Uterus (tissue), 4 donors: Measurements from ENCODE around the gene SLC9A1. TPM values are rescaled to one million over a fixed set of nuclear protein-coding genes. Genes with fewer than 3 reads are reported as not detected.

ENCODE experiments used
- DNase-seq, 2 donors: peaks; one replicate each; pipeline ENCODE4 v3.0.0-alpha.2; 2019 to 2020
- H3K27ac ChIP-seq, 2 donors: fragments of 200-600 bp; sonication (generic); 1 replicate in 1 of 2; 2 replicates in 1 of 2; pipeline ENCODE4 v1.5.1; 2016 to 2018
- H3K27me3 ChIP-seq, 2 donors: fragments of 200-600 bp; sonication (generic); one replicate each; pipeline ENCODE4 v1.5.1; 2018 to 2019; ENCODE audit warnings: control low read depth in 1 of 2
- H3K36me3 ChIP-seq, 2 donors: fragments of 200-600 bp; sonication (generic); one replicate each; pipeline ENCODE4 v1.5.1; 2019; ENCODE audit warnings: control low read depth in 1 of 2
- H3K4me1 ChIP-seq, 2 donors: fragments of 200-600 bp; sonication (generic); one replicate each; pipeline ENCODE4 v1.5.1; 2018 to 2019; ENCODE audit warnings: control low read depth in 1 of 2
- H3K4me3 ChIP-seq, 2 donors: fragments of 200-600 bp; sonication (generic); 1 replicate in 1 of 2; 2 replicates in 1 of 2; pipeline ENCODE4 v1.5.1; 2018 to 2019; ENCODE audit warnings: mild to moderate bottlenecking in 1 of 2
- H3K9me3 ChIP-seq, 2 donors: fragments of 200-600 bp; sonication (generic); one replicate each; pipeline ENCODE4 v1.5.1; 2019; ENCODE audit warnings: control low read depth in 1 of 2
- POLR2A ChIP-seq, 2 donors: fragments of 450-650 bp; IDR thresholded peaks; one replicate each; pipeline ENCODE4 v1.6.1; 2016; ENCODE audit warnings: antibody characterized with exemption in 2 of 2, mild to moderate bottlenecking in 1 of 2, moderate library complexity in 1 of 2
- intact Hi-C: fragments of 100-400 bp; cut with DNase I; formaldehyde crosslinking; loops from one replicate; pipeline ENCODE4 v1.15.1; 2023; ENCODE audit warnings: low total_unique reads
- total RNA-seq, 4 donors: library from RNA; depleted of rRNA in 3 of 4; stranded (reverse); fragments of >200 nt in 3 of 4; gene quantifications; one replicate each; pipeline versions ENCODE4 v1.1.0 to v1.2.4, GENCODE V29; 2014 to 2023
- TF ChIP-seq, protein P1 (sequence below), 4 experiments: fragments of 200-600 bp in 2 of 4; fragments of 450-650 bp in 2 of 4; sonication (generic) in 2 of 4; IDR thresholded peaks; one replicate each; pipeline ENCODE4 v1.5.1; 2016 to 2019; ENCODE audit warnings: antibody characterized with exemption in 4 of 4, mild to moderate bottlenecking in 2 of 4, moderate library complexity in 1 of 4
- donor health status: DM: yes; HTN: yes; CAD: no.

SLC9A1 gene
- total RNA-seq, 4 donors from 2014 or later = 3.1 to 33.6 (median 18.4) TPM

DNA sequence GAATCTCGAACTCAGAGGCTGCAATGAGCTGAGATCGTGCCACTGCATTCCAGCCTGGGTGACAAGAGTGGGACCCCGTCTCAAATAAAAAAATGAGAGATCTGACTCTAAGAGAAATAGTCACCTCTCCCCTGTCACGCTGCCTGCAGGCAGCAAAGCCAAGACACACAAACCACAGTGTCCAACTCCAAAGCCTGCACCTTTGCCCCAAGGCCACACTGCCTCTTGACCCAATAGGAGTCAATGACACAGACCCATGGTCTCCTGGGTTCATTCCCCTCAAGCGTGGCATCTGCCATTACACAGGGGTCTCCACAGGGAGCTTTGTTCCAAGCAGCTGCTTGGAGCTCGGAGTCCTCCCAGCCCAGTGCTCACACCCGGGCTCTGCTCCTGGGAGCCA is 46.3 kb downstream of the SLC9A1 start:
- H3K9me3 ChIP-seq = no peaks in the 10 kb centered on the region
- H3K36me3 ChIP-seq = no peaks in the 10 kb centered on the region

DNA sequence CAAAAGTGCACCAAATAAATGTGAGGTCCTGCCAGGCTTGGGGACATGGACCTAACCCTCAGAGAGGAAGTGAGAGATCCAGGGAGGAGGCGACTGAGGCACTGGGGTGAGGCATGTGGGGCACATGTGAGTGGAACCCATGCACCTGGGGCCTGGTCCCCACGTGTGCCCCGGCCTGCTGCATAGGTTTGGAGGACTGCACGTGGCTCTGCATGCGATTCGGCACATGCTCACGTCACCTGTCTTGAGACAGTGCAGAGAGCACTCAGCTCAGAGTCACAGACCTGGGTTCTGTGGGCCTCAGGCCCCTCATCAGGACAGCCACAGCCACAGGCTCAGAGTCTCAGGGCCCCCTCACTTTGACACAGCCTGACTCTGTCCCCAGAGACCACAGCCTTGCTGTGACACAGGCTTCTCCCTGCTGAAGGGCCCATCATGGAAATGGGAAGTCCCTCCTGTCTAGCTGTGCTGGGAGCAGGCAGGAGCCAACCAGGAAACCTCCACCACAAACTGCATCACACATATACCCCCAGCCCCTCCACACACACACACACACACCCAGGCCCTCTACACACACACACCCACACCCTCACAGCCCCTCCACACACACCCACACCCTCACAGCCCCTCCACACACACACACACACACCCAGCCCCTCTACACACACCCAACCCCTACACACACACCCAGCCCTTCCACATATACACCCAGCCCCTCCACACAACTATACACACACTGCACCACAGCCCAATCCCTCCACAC is 48.2 kb downstream of the SLC9A1 start:
- Histone ChIP-seq H3K4me3 (no peak overlapping the region), H3K4me1 (peaks cover 0 to under 1% of the 10 kb centered on the region in 2 donors), H3K36me3 (no peaks in the 10 kb centered on the region), H3K27me3 (no peaks in the 10 kb centered on the region), H3K27ac (no peak overlapping the region), H3K9me3 (no peaks in the 10 kb centered on the region)
- no peak for DNase-seq
- no peak for TF ChIP-seq POLR2A (IDR thresholded peaks at IDR 0.05)
- TF ChIP-seq, protein P1, sequence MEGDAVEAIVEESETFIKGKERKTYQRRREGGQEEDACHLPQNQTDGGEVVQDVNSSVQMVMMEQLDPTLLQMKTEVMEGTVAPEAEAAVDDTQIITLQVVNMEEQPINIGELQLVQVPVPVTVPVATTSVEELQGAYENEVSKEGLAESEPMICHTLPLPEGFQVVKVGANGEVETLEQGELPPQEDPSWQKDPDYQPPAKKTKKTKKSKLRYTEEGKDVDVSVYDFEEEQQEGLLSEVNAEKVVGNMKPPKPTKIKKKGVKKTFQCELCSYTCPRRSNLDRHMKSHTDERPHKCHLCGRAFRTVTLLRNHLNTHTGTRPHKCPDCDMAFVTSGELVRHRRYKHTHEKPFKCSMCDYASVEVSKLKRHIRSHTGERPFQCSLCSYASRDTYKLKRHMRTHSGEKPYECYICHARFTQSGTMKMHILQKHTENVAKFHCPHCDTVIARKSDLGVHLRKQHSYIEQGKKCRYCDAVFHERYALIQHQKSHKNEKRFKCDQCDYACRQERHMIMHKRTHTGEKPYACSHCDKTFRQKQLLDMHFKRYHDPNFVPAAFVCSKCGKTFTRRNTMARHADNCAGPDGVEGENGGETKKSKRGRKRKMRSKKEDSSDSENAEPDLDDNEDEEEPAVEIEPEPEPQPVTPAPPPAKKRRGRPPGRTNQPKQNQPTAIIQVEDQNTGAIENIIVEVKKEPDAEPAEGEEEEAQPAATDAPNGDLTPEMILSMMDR (IDR thresholded peaks at IDR 0.05) = no peak
- intact Hi-C loops = loop anchor here (5.0 kb wide), 1 partner anchor 51 kb away; the partner anchor contains the start of gene SLC9A1

More for the DNA sequence above, 46.3 kb downstream of the SLC9A1 start:
- H3K27ac ChIP-seq = no peak overlapping the region
- intact Hi-C loops = loop anchor here (5.0 kb wide), 1 partner anchor 49 kb away; the partner anchor contains the start of gene SLC9A1
- H3K27me3 ChIP-seq = no peaks in the 10 kb centered on the region
- DNase-seq = no peak
- H3K4me3 ChIP-seq = no peak overlapping the region
- TF ChIP-seq POLR2A (IDR thresholded peaks at IDR 0.05) = no peak
- TF ChIP-seq, protein P1 (IDR thresholded peaks at IDR 0.05) = no peak
- peaks cover 4% of the 10 kb centered on the region in 2 donors for H3K4me1 ChIP-seq

DNA sequence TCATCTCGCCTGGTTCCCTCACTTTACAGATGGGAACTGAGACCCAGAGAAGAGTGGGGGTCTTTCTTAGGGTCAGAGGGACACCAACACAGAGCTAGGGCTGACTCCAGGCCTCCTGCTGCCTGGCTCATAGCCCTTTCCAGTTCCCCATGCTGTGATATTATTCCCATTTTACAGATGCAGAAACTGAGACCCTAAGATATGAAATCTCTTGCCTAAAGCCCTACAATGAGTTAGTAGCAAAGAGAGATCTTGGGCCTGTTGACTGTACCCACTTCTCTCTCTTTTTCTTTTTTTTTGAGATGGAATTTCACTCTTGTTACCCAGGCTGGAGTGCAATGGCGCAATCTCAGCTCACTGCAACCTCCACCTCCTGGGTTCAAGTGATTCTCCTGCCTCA is 49.9 kb downstream of the SLC9A1 start:
- TF ChIP-seq, protein P1 (IDR thresholded peaks at IDR 0.05) = no peak
- TF ChIP-seq POLR2A (IDR thresholded peaks at IDR 0.05) = no peak
- H3K27me3 ChIP-seq = no peaks in the 10 kb centered on the region
- intact Hi-C loops = loop anchor here (5.0 kb wide), 1 partner anchor 52 kb away; the partner anchor contains the start of gene SLC9A1
- DNase-seq = no peak
- no peak overlapping the region for H3K4me3 ChIP-seq
- no peaks in the 10 kb centered on the region for H3K36me3 ChIP-seq
- no peak overlapping the region for H3K27ac ChIP-seq
- H3K9me3 ChIP-seq = no peaks in the 10 kb centered on the region
- peaks cover 0 to 2% of the 10 kb centered on the region in 2 donors for H3K4me1 ChIP-seq

DNA sequence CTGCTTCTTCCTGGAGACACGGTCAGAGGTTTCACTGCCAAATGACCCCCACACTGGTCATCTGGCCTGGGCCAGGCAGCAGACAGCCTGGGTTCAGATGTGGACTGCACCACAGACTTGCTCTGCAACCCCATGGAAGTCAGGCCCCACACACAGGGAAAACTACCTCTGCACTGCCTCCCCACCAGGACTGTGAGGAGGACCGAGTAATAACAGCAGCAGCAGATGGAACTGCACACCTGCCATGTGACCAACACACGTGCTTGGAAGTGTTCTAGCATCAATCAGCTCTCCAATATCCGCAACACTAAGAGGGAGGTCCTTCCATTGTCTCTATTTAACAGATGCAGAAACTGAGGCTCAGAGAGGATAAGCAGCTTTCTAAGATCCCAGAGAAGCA is 51.4 kb downstream of the SLC9A1 start:
- Histone ChIP-seq H3K27ac (no peak overlapping the region), H3K4me3 (no peak overlapping the region), H3K27me3 (no peaks in the 10 kb centered on the region), H3K4me1 (peaks cover 6 to 15% of the 10 kb centered on the region in 2 donors), H3K36me3 (no peaks in the 10 kb centered on the region), H3K9me3 (no peaks in the 10 kb centered on the region)
- intact Hi-C loops = loop anchor here (5.0 kb wide), 1 partner anchor 179 kb away; no protein-coding TSS in a partner anchor
- DNase-seq = no peak
- no peak for TF ChIP-seq POLR2A (IDR thresholded peaks at IDR 0.05)
- TF ChIP-seq, protein P1 (IDR thresholded peaks at IDR 0.05) = no peak
